GM18502 (cell line): ENCODE data around the gene ARF1.

ENCODE experiments used
- ATAC-seq: cut with Tn5 transposase; IDR thresholded peaks from one replicate; pipeline ENCODE4 v1.9.1; 2021; ENCODE audit warnings: mild to moderate bottlenecking; ENCODE audit not compliant: unreplicated experiment, poor library complexity

Gene ARF1

DNA sequence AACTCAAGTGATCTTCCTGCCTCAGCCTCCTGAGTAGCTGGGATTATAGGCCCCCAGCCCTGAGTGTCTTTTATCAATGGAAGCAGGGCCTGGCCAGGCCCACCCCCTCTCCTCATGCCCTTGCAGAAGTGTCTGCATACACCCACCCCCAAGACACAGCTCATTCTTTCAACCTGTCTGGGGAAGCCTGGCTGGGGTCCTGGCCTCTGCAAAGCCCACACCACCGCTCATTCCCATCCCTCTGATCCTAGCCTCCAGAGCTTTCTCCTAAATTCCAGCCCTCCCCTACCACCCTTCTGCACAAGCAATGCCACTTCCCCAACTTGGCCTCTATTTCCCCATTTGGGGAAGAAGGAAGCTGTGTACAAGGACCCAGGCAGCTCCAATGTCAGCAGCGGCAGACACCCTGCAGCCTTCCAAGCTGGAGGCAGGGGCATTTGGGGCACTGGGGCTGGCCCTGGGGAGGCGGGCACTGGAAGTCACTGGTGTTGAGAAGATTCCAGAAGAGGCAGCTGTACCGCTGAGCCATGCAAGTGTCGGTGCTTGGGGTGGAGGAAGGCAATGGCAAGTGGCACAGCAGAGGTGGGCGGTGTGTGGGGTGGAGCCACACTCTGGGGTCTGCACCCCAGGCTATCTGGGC is 33.7 kb upstream of the ARF1 start:
- ATAC-seq: no peak

DNA sequence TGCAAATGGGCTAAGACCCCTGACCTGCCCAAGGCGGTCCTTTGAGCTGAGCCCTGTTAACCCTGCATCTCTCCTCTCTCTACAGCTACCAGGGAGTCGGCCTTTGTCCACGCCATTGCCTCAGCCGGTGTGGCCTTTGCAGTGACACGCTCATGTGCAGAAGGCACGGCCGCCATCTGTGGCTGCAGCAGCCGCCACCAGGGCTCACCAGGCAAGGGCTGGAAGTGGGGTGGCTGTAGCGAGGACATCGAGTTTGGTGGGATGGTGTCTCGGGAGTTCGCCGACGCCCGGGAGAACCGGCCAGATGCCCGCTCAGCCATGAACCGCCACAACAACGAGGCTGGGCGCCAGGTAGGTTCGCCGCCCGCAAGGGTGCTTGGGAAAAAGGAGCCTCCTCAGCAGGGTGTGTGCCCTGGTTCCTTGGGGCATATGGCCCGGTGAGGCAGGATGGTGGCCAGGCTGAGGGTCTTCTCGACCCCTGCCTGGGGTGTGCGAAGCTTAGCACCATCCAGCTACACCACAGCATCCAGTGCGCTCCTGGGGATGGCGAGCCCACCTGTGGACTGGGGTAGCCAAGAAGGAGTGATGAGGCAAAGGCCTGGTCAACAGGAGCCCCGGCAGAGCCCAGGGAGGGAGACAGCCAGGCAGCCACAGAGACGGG is 31.8 kb upstream of the ARF1 start:
- no peak for ATAC-seq

DNA sequence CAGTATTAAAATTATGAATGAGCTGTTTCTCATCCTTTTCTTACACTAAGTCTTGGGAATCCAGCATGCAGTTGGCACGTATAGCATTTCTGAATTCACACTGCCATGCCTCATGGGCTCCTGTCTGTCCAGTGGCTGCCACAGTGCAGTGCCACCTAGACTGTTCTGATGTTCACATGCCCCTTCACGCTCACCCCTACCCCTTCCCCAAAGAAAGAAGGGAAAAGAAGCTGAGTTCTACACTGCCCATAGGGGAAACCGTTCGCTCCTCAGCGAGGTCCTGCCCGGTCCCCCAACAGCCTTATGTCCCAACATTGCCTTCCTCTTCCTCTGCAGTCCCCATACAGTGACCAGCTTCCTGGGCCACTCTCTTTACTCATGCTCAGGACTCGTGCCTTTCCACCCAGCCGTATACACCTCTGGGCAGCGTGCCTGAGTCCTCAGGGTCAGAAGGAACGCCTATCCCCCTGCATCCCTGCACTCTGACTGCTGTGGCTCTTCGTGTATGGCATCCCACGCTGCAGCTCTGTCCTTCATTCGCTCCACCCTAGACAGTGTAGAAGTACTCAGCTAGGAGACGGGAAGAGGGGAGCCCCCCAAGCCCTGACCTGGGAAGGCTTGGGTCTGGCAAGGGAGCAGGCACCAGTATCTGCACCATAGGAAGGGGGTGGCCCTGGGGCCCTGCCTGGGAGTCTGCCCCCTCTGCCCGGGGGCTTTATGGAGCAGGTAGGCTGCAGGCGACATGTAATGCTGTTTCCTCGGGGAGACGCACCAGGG is 24.1 kb upstream of the ARF1 start:
- ATAC-seq: no peak

DNA sequence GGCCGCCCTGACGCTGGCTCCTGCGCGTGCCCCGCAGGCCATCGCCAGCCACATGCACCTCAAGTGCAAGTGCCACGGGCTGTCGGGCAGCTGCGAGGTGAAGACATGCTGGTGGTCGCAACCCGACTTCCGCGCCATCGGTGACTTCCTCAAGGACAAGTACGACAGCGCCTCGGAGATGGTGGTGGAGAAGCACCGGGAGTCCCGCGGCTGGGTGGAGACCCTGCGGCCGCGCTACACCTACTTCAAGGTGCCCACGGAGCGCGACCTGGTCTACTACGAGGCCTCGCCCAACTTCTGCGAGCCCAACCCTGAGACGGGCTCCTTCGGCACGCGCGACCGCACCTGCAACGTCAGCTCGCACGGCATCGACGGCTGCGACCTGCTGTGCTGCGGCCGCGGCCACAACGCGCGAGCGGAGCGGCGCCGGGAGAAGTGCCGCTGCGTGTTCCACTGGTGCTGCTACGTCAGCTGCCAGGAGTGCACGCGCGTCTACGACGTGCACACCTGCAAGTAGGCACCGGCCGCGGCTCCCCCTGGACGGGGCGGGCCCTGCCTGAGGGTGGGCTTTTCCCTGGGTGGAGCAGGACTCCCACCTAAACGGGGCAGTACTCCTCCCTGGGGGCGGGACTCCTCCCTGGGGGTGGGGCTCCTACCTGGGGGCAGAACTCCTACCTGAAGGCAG is 23.4 kb upstream of the ARF1 start:
- peak; percentile 29 for ATAC-seq

DNA sequence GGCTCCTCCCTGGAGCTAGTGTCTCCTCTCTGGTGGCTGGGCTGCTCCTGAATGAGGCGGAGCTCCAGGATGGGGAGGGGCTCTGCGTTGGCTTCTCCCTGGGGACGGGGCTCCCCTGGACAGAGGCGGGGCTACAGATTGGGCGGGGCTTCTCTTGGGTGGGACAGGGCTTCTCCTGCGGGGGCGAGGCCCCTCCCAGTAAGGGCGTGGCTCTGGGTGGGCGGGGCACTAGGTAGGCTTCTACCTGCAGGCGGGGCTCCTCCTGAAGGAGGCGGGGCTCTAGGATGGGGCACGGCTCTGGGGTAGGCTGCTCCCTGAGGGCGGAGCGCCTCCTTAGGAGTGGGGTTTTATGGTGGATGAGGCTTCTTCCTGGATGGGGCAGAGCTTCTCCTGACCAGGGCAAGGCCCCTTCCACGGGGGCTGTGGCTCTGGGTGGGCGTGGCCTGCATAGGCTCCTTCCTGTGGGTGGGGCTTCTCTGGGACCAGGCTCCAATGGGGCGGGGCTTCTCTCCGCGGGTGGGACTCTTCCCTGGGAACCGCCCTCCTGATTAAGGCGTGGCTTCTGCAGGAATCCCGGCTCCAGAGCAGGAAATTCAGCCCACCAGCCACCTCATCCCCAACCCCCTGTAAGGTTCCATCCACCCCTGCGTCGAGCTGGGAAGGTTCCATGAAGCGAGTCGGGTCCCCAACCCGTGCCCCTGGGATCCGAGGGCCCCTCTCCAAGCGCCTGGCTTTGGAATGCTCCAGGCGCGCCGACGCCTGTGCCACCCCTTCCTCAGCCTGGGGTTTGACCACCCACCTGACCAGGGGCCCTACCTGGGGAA is 22.7 kb upstream of the ARF1 start:
- ATAC-seq: peak; percentile 62

DNA sequence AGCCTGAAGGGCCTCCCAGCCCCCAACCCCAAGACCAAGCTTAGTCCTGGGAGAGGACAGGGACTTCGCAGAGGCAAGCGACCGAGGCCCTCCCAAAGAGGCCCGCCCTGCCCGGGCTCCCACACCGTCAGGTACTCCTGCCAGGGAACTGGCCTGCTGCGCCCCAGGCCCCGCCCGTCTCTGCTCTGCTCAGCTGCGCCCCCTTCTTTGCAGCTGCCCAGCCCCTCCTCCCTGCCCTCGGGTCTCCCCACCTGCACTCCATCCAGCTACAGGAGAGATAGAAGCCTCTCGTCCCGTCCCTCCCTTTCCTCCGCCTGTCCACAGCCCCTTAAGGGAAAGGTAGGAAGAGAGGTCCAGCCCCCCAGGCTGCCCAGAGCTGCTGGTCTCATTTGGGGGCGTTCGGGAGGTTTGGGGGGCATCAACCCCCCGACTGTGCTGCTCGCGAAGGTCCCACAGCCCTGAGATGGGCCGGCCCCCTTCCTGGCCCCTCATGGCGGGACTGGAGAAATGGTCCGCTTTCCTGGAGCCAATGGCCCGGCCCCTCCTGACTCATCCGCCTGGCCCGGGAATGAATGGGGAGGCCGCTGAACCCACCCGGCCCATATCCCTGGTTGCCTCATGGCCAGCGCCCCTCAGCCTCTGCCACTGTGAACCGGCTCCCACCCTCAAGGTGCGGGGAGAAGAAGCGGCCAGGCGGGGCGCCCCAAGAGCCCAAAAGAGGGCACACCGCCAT is 21.9 kb upstream of the ARF1 start:
- no peak for ATAC-seq

DNA sequence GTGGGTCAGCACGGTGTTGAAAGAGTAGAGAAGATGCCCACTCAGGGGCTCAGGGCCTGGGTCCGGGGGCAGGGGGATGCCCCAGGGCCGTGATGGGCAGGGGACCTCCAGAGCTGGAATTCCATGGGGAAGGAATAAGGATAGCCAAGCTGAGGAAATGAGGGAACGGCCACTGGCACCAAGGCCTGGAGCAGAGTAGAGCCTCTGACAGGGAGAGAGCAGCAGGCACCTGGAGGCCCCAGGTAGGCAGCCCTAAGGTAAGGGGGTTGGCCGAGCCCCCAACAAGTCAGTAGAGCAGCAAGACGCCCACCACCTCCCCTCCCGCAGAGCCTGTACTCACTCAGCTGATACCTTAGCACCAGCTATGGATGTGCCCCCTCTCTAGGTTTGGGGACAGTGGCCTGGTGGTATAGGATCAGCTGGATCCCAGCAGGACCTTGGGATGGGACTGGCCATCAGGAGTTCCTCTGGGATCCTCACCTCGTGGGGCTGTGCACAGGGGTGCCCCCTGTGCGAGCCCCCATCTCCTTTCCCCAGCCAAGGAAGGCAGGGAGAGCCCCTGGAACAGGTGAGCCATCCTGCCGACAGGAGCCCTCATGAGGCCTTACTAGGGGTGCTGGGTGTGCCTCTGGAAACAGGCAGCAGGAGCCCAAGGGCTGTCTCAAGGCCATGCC is 21.0 kb upstream of the ARF1 start:
- no peak for ATAC-seq

DNA sequence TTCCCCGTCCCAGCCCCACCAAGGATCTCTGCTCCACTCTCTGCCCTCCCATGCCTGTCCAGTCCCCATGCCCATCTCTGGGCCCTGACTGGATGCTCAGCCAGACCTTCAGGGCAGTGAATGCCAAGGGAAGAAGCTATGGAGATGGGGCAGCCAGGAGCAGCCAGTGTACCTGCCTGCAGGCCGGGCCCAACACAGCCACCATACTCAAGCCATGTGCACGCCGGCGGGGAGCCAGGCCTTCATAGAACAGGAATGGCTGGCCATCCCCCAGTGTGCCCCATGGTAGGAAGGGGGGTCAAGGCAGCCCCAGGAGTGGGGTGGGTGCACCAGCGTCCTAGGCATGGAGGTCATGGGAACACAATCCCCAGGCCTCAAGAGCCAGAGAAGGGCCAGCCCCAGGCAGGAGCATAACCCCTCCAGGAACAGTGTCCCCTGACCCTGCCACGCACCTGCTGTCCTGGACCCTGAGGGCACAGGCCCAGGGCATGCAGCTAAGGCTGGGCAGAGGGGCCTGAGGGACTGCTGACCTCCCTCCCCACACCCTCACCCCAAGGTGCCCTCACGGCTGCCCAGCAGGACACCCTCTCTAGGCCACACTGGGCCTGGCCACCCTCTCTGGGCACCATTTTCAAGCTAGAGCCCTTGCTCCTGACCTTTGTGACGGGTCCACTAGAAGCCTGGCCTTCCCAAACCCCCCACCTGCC is 20.3 kb upstream of the ARF1 start:
- no peak for ATAC-seq

DNA sequence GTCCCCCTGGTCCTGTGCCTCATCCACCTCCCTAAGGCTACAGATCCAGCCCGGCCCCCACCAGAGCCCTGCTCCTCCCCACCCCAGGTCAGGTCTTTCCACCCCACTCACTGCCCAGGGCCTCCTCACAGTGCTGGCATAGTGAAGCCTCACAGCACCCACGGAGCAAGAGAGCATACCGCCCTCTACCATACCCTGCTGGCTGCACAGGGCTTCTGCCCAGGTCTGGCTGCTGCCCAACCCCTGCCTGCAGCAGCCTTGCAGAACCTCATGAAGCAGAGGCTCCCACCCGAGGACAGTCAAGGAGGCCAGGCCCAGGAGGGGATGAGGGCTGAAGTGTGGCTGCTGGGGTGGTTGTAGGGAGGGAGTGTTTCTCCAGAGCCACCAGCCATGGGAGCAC is 19.7 kb upstream of the ARF1 start:
- no peak for ATAC-seq

DNA sequence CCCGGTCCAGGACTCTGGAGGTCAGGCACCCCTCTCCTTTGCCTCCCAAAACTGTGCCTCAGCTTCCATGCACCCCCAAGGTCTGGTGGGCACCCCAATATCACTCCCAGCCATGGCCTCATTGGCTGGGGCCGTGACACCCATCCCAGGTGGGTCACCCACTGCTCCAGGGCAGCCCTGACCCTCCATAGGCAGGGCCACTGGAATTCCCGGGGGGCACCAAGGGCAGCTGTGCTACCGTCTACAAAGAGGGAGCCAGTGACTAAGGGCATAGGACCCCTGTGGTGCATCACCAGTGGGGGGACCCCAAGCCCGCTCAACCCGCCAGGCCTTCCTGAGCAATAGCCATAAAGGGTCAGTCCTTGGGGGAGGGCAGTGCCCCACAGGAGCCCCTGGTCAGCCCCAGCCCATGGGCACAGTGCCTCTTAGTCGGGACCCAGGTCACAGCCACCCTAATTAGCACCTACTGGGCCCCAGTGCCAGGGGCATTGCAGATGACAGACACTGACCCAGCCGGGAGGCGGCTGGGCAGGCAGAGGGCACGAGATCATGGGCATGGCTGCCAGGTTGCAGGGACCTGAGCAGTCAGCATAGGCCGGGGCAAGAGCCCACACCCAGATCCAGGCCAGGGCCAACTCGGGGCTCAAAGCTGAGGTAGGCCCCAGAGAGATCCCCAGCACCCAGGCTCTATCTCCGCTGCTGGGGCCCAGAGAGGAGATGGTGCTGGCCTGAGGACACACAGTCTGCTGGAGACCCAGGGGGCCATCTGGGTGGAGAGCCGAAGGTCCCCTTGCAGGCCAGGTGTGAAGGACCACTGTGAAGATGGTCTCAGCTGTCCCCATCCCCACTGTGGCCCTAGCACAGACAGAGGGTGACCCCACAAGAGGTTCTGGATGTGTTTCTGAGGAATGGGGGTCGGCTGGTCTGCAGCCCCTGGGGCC is 19.0 kb upstream of the ARF1 start:
- no peak for ATAC-seq

DNA sequence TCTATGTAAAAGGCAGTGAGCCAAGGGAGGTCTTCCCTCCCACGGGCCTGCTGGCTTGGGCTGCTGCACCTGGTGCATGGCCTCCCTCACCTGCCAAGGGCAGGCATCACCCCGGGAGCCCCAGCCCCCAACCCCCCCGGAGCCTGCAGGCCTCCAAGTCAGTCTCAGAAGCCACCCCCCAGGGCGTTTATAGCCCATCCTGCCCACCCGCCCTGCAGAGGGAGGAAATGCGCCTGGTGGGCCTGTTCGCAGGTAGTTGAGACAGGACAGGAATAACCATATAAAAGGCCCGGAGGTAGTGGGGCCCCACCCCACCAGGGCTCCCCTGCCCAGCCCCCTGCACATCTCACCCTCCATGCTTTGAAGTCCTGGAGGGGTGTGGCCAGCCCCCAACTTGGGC is 18.2 kb upstream of the ARF1 start:
- no peak for ATAC-seq

DNA sequence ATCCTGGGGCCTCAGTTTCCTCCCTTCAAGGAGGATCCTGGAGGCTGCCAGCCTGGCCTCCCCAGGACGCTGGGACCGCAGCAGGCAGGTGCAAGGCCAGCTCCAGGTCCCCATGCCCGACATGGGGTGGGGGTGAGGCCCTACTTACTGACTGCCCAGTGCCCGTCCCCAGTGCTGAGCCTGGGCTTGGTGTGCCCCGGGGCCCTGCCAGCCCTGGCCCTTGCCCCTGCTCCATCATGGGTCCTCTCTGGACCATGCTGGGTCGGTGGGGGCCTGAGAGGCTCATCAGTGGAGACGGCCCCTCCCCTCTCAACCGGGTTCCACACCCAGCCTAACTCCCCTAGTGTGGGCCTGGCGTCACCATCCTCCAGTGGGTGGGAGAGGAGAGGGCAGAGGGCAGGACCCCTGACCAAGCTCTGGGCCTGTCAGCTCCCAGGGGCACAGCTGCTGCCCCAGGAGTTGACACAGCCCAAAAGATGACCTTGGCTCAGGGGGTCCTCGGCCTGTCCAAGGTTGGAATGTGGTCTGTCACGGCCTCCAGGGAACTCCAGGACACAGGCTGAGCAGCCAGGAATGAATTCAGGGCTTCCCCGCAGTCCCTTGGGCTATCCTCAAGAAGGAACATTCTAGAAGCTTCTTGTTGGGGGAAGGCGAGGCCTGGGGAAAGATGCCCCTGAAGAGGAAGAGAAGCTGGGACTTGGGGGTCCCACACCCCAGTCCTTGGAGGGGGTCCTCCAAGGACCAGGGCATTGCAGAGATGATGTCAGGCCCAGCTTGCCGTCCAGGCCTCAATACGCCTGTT is 17.6 kb upstream of the ARF1 start:
- no peak for ATAC-seq

DNA sequence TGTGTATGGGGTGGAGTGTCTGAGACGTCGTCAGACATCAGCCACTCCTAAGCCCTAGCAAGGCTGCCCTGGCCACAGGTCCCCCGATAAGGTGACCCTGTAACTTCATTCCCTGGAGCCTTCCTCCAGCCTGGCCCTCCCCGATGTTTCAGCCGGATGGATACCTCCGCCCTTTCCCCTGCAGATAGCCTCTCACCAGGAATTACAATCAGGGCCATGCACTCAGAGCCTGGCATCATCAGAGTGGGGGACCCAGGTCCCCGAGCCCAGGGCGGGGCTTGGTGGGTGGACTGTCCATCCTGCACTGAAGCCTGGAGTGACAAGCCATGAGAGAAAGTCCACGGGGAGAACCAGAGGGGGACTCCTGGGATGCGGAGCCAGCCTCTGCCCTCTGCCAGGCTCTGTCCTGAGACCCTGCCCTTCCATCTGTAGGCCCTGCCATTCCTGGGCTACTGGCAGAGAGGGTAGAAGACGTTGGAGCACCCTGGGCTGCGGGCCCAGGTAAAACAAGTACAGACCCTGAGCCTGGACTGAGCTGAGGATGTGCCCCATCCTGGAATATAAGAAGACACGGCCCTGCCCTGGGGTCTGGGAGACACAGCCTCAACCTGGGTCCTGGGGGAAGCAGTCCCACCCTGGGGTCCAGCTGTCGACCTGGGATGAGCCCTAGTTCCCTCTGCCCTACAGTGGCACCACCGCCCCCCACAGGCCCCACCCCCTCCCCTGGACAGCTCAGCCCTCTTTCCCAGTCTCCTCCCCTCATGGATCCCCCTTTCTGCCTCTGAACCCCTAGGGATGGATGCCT is 16.8 kb upstream of the ARF1 start:
- no peak for ATAC-seq

DNA sequence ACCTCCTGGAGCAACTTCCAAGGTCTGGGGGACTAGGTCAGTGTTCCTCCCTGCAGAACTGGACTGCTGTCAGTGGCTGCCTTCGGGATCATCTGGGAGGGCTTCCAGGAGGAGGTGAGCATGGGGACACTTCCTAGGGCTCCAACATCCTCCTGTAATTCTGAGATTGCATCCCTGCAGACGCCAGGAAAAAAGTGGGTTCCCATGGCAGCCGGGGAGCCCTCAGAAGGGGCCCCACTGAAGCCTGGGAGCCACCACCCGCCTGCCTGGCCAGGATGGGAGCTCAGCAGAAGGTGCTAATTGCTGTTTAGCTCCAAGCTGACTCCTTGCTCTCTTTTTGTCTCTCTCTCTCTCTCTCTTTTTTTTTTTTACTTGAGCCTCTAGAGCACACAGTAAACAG is 16.1 kb upstream of the ARF1 start:
- ATAC-seq: no peak

DNA sequence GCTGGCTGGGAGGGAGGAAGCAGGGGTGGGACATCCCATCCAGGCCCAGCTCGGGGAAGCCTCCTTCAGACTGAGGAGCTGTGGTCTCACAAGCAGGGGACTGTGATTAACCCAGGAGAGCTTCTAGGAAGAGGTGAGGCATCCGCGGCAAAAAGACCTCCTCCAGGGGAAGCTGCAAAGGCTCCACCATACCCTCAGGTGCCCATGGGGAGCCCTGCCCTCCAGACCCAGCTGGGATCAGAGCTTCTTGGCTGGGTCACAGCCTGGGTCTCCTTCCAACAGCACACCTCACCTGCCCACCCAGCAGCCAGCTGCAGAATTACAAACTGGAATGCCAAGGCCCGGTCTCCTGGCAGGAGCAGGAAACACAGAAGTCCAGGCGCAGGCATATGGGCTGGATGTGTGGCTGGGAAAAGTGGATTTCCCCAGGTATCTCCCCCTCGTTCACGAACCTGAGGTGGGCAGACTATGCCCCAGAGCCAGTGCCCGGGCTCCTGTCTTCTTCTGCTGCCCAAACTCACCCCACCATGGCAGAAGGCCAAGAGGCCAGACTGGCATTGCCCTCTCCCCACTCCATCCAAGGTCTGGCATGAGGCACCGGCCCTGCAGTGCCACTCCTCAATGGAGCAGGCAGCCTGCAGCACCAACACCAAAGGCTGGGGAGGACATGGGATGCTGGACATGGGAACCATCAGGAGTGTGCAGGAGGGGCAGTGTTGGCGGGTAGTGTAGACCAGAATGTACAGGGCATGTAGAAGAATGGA is 15.4 kb upstream of the ARF1 start:
- no peak for ATAC-seq
